Heart left ventricle (tissue), 16 donors: ENCODE results near the gene BLOC1S6. TPM values are rescaled to one million over a fixed set of nuclear protein-coding genes. Genes with fewer than 3 reads are reported as not detected.

ENCODE experiments used
- ATAC-seq, 4 donors: fragments of 200-7000 bp; cut with Tn5 transposase; one replicate each; pipeline ENCODE4 v1.9.1; 2020 to 2022; ENCODE audit warnings: moderate library complexity in 4 of 4, mild to moderate bottlenecking in 3 of 4, moderate number of reproducible peaks in 1 of 4
- DNase-seq, 5 donors: peaks; one replicate each; pipeline ENCODE4 v3.0.0-alpha.2; 2020
- H3K27ac ChIP-seq, 12 donors: fragments of 200-600 bp; sonication (generic) in 4 of 12; one replicate each; pipeline versions ENCODE4 v1.5.0 to v1.8.0; 2016 to 2022; ENCODE audit warnings: mild to moderate bottlenecking in 2 of 12
- H3K27me3 ChIP-seq, 9 donors: fragments of 200-600 bp; sonication (generic) in 2 of 9; one replicate each; pipeline versions ENCODE4 v1.5.1 to v1.8.0; 2016 to 2022; ENCODE audit warnings: mild to moderate bottlenecking in 3 of 9
- H3K36me3 ChIP-seq, 9 donors: fragments of 200-600 bp; sonication (generic) in 2 of 9; one replicate each; pipeline versions ENCODE4 v1.5.0 to v1.8.0; 2018 to 2022; ENCODE audit warnings: mild to moderate bottlenecking in 2 of 9
- H3K4me1 ChIP-seq, 12 donors: fragments of 200-600 bp; sonication (generic) in 4 of 12; one replicate each; pipeline versions ENCODE4 v1.5.0 to v1.8.0; 2016 to 2022; ENCODE audit warnings: mild to moderate bottlenecking in 3 of 12
- H3K4me3 ChIP-seq, 12 donors: fragments of 200-600 bp; sonication (generic) in 4 of 12; one replicate each; pipeline versions ENCODE4 v1.5.0 to v1.8.0; 2017 to 2022; ENCODE audit warnings: mild to moderate bottlenecking in 9 of 12, moderate library complexity in 4 of 12
- H3K9me3 ChIP-seq, 12 donors: fragments of 200-600 bp; sonication (generic) in 4 of 12; one replicate each; pipeline versions ENCODE4 v1.5.0 to v1.8.0; 2016 to 2022; ENCODE audit warnings: mild to moderate bottlenecking in 1 of 12
- POLR2A ChIP-seq, 2 donors: fragments of 450-650 bp; IDR thresholded peaks; one replicate each; pipeline ENCODE4 v1.6.1; 2017; ENCODE audit warnings: antibody characterized with exemption in 2 of 2, mild to moderate bottlenecking in 2 of 2, moderate library complexity in 2 of 2
- WGBS, 4 donors: extraction: QIAGEN DNeasy Blood & Tissue Kit in 2 of 4; methylation state at CpG; one replicate each; pipeline versions ENCODE4 v1.1.5 to v1.1.7; 2013 to 2018; 5-methylcytosine and 5-hydroxymethylcytosine counted together
- intact Hi-C, 10 donors: fragments of 100-400 bp; cut with DNase I; formaldehyde crosslinking; loops; one replicate each; pipeline versions ENCODE4 v1.11.1 to v1.14.2; 2022
- polyA plus RNA-seq, 2 donors: library from polyadenylated mRNA; stranded (reverse); fragments of 200-250 nt; gene quantifications; one replicate each; pipeline ENCODE4 v1.2.3, GENCODE V29; 2013
- total RNA-seq, 9 donors: library from RNA; depleted of rRNA in 2 of 9; stranded (reverse); fragments of >200 nt in 2 of 9; fragmentation: NEBNext Ultra II Directional in 3 of 9; extraction: Animal tissue kit (Norgen Biotek cat#: 25700) in 3 of 9; gene quantifications; one replicate each; pipeline versions ENCODE4 v1.1.0 to v1.2.4, GENCODE V29; 2016 to 2023
- TF ChIP-seq, protein P1 (sequence below), 12 donors: fragments of 200-600 bp; sonication (generic) in 4 of 12; IDR thresholded peaks; one replicate each; pipeline versions ENCODE4 v1.5.0 to v1.8.0; 2018 to 2022; ENCODE audit warnings: antibody characterized with exemption in 12 of 12, mild to moderate bottlenecking in 5 of 12
- donor health status: ischemic (EF 13 %, LVEDD 7.1; RV severe dilation, severe dysfunction).
- donor health status: healthy with polysubstance abuse.
- donor health status: DM: no; HTN: yes; CAD: no.
- donor health status: DM: no; HTN: no; CAD: no.
- donor health status: ischemic (EF 25% LVEDD 6.9; RV normal size, moderate dysfunction).
- donor health status: ischemic (EF 25% LVEDD 5.7; RV mildly dilated, moderate dysfunction).
- donor health status: healthy.
- donor health status: DM: yes; HTN: yes; CAD: no.
- donor health status: ischemic (EF 35%, LVEDD 5.7; RV mildly dilated, moderate dysfunction).
- donor health status: nonischemic (EF 11% LVEDD 7.7; RV severe dilation, severe dysfunction).
- donor health status: DM: yes; HTN: yes; CAD: no.
- donor health status: PGD.
- donor health status: ischemic (EF 29% LVEDD 5.4; RV normal size, mild dysfunction).
- donor health status: nonischemic (EF 23%, LVEDD 6.1; RV moderate dilation, normal function).

BLOC1S6 gene
- total and polyA plus RNA-seq, 11 donors: 9.4 to 38.9 (median 26.6) TPM

DNA sequence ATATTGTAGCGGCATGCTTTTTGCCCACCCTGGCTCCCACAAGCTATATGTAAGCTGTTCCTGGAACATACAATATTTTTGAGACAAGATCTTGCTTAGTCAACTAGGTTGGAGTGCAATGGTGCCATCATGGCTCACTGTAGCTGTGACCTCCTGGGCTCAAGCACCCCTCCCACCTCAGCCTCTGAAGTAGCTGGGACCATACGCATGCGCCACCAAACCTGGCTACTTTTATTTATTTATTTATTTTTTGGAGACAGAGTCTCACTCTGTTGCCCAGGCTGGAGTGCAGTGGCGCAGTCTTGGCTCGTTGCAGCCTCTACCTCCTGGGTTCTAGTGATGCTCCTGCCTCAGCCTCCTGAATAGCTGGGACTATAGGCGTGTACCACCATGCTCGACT is 41.0 kb downstream of the BLOC1S6 start:
- intact Hi-C loops: no loop called here
- ATAC-seq (no peak), DNase-seq (no peak)
- TF ChIP-seq, protein P1, sequence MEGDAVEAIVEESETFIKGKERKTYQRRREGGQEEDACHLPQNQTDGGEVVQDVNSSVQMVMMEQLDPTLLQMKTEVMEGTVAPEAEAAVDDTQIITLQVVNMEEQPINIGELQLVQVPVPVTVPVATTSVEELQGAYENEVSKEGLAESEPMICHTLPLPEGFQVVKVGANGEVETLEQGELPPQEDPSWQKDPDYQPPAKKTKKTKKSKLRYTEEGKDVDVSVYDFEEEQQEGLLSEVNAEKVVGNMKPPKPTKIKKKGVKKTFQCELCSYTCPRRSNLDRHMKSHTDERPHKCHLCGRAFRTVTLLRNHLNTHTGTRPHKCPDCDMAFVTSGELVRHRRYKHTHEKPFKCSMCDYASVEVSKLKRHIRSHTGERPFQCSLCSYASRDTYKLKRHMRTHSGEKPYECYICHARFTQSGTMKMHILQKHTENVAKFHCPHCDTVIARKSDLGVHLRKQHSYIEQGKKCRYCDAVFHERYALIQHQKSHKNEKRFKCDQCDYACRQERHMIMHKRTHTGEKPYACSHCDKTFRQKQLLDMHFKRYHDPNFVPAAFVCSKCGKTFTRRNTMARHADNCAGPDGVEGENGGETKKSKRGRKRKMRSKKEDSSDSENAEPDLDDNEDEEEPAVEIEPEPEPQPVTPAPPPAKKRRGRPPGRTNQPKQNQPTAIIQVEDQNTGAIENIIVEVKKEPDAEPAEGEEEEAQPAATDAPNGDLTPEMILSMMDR (IDR thresholded peaks at IDR 0.05): no peak
- TF ChIP-seq POLR2A (IDR thresholded peaks at IDR 0.05): no peak
- H3K36me3 ChIP-seq: no peaks in the 10 kb centered on the region
- peaks cover 0 to 20% (median 0%) of the 10 kb centered on the region in 12 donors for H3K4me1 ChIP-seq
- H3K27me3 ChIP-seq: no peaks in the 10 kb centered on the region
- no peak overlapping the region for H3K4me3 ChIP-seq
- peaks cover 0 to 38% (median 15%) of the 10 kb centered on the region in 12 donors for H3K9me3 ChIP-seq
- no peak overlapping the region for H3K27ac ChIP-seq
- WGBS, 4 donors: 89 to 96% (median 94%) methylated on average over 7 of the region's 7 CpGs

DNA sequence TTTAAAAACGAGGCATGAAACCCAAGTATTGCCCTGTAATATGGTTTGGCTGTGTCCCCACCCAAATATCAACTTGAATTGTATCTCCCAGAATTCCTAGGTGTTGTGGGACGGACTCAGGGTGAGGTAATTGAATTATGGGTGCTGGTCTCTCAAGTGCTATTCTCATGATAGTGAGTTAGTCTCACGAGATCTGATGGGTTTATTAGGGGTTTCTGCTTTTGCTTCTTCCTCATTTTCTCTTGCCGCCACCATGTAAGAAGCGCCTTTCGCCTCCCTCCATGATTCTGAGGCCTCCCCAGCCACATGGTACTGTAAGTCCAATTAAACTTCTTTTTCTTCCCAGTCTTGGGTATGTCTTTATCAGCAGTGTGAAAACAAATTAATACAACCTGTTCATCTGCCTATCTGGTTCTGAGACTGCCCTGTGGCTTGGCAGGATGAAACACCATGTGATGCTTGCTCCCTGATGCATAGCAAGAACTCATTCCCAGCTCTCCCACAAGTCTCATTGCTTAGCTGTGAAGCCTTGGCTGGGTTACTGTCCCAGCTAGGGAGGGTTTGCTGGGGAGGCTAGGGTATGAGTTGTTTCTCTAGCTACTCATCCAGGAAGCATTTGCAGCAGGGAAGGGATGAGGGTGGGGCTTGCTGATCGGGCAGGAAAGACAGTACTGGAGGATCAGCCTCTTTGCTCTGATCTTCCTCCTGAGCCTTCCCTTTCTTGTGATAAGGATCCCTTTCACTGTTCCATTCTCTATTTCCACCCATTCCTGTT is 43.9 kb downstream of the BLOC1S6 start:
- H3K27ac ChIP-seq: peak overlapping the region in 7 of 12 donors; percentile 20 to 80 (median 46)

DNA sequence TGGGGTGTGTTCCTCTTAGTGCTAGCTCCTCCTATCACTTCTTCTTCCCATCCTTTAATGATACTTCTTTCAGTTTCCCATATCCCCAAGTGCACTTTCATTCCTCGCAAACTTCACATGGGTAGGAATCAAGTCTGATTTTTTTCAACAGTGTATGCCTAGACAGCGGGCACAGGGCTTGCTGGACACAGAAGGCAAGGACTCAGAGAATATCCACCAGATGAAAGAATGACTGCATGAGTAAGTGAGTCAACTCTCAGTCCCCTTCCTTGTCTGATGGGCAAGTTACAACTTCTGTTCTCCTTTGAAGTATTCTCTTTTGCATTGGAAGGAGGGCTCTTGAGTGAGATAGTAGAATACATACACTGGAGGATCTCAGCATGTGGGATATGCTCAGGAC is 44.6 kb downstream of the BLOC1S6 start:
- H3K27me3 ChIP-seq: no peaks in the 10 kb centered on the region
- no peak for TF ChIP-seq POLR2A (IDR thresholded peaks at IDR 0.05)
- 67 to 79% (median 74%) methylated on average over 2 of the region's 2 CpGs for WGBS, 4 donors
- DNase-seq (no peak), ATAC-seq (no peak)
- intact Hi-C loops: no loop called here
- peaks cover 0 to 37% (median 15%) of the 10 kb centered on the region in 12 donors for H3K4me1 ChIP-seq
- H3K36me3 ChIP-seq: no peaks in the 10 kb centered on the region
- peak overlapping the region in 7 of 12 donors; percentile 20 to 80 (median 46) for H3K27ac ChIP-seq
- peaks cover 0 to 14% (median 7%) of the 10 kb centered on the region in 12 donors for H3K9me3 ChIP-seq
- peak overlapping the region in 5 of 12 donors; percentile 14 to 45 (median 17) for H3K4me3 ChIP-seq

More for the DNA sequence above, 43.9 kb downstream of the BLOC1S6 start:
- Histone ChIP-seq H3K4me1 (peaks cover 0 to 31% (median 11%) of the 10 kb centered on the region in 12 donors), H3K9me3 (peaks cover 0 to 21% (median 12%) of the 10 kb centered on the region in 12 donors), H3K4me3 (peak overlapping the region in 5 of 12 donors; percentile 14 to 45 (median 17)), H3K36me3 (no peaks in the 10 kb centered on the region), H3K27me3 (no peaks in the 10 kb centered on the region)
- 72 to 79% (median 76%) methylated on average over 7 of the region's 7 CpGs for WGBS, 4 donors
- ATAC-seq: peak in 1 of 4 donors; percentile 34
- peak in 1 of 5 donors; percentile 53 for DNase-seq
- TF ChIP-seq, protein P1 (IDR thresholded peaks at IDR 0.05): no peak
- no peak for TF ChIP-seq POLR2A (IDR thresholded peaks at IDR 0.05)
- intact Hi-C loops: no loop called here

DNA sequence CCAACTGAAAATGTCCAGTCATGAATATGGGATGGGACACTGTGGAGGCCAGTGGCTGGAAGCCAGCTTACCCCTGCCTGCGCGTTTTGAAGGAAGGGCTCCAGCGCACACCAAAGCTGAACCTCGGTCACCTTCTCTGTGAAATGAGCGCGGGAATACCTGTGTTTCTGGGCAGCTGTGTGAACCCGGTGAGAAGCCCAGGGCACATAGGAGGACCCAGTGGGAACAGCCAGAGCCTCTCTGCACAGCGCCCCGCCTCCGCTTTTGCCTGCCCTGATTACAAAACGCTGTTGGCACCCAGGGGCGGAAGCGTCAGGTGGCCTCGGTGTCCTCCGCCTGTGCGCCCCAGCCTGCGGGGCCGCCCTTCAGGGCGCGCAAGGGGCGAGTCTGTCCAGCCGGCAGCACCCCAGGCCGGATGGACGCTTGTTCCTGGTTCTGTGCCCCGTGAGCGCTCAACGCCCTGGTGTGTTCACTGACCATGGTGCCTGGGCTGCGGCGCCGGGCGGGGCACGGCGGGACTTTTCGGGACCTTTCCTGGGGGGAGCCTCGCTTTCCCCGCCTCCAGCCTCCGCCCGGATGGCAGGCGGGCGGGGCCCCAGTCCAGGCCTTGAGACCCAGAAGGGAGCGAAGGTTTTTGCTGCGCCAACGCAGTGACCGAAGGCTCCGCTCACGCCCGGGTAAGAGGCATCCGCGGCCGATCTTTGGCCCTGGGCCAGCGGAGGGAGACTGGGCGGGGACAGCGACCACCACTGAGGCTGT is 47.4 kb downstream of the BLOC1S6 start, which contains the start of gene SQOR:
Gene SQOR, plus strand, starts transcription at position 598 of the 759 bp plus-strand sequence. CDS start 23,895 bp downstream, outside the sequence.
- ATAC-seq: peak; percentile 79 to 93 (median 90)
- TF ChIP-seq POLR2A (IDR thresholded peaks at IDR 0.05): peak in 1 of 2 donors; percentile 84
- TF ChIP-seq, protein P1 (IDR thresholded peaks at IDR 0.05): no peak
- no peaks in the 10 kb centered on the region for H3K27me3 ChIP-seq
- H3K4me3 ChIP-seq: peak within 1 kb of the TSS; percentile 31 to 95 (median 83)
- intact Hi-C loops: loop anchor here in 2 of 10 donors (5.0 kb wide), 1 partner anchor 47 kb away; the partner anchor contains the start of gene BLOC1S6 (in 2 of the 2)
- H3K27ac ChIP-seq: peak within 1 kb of the TSS; percentile 66 to 97 (median 91)
- H3K36me3 ChIP-seq: no peaks in the 10 kb centered on the region
- no peaks in the 10 kb centered on the region for H3K9me3 ChIP-seq
- DNase-seq: peak; percentile 86 to 93 (median 91)
- H3K4me1 ChIP-seq: peaks cover 0 to 66% (median 26%) of the 10 kb centered on the region in 12 donors
- 0 to 2% (median 2%) methylated on average over 26 to 53 of the region's 53 CpGs for WGBS, 4 donors
